H1 (cell line): ENCODE data around the gene ASAP2. TPM values are rescaled to one million over a fixed set of nuclear protein-coding genes. Genes with fewer than 3 reads are reported as not detected.

ENCODE experiments used
- CTCF ChIA-PET: fragments of 300-600 bp; sonication (Branson Sonifier 250); formaldehyde crosslinking; loops from one replicate; lab custom pipeline; 2021; ENCODE audit not compliant: partially characterized antibody; lab: Charles Lee
- POLR2A ChIA-PET: fragments of 300-600 bp; sonication (Branson Sonifier 250); formaldehyde crosslinking; loops from one replicate; lab custom pipeline; 2021; ENCODE audit warnings: inconsistent platforms; ENCODE audit not compliant: partially characterized antibody; lab: Charles Lee
- DNase-seq, 2 experiments: peaks; one replicate each; pipeline versions ENCODE4 v3.0.0 to v3.0.0-alpha.2; 2010 to 2022; ENCODE audit warnings: low spot score in 2 of 2, low read depth in 1 of 2, mixed read lengths in 1 of 2
- FAIRE-seq: peaks from 2 replicates; lab custom pipeline; 2011; peaks lifted over from hg19 to GRCh38; lab: Jason Lieb, UNC
- H2AFZ ChIP-seq: 2 replicates; pipeline ENCODE4 v1.8.1; 2012; ENCODE audit warnings: low read length, inconsistent platforms
- H2AK5ac ChIP-seq: 2 replicates; pipeline ENCODE4 v1.6.1; 2013; ENCODE audit warnings: low read depth, low read length
- H2BK120ac ChIP-seq: replicated peaks from 2 replicates; pipeline ENCODE3; 2013; ENCODE audit warnings: low read depth, low read length, inconsistent platforms
- H2BK12ac ChIP-seq: 2 replicates; pipeline ENCODE4 v1.6.1; 2013; ENCODE audit warnings: low read depth, low read length
- H2BK15ac ChIP-seq: 2 replicates; pipeline ENCODE4 v1.6.1; 2013; ENCODE audit warnings: low read length
- H2BK20ac ChIP-seq: 2 replicates; pipeline ENCODE4 v1.6.1; 2013; ENCODE audit warnings: low read length
- H2BK5ac ChIP-seq: 2 replicates; pipeline ENCODE4 v1.6.1; 2013; ENCODE audit warnings: low read depth, low read length
- H3K14ac ChIP-seq: 2 replicates; pipeline ENCODE4 v1.6.1; 2013; ENCODE audit warnings: inconsistent platforms; ENCODE audit not compliant: insufficient read length
- H3K18ac ChIP-seq: 2 replicates; pipeline ENCODE4 v1.6.1; 2013; ENCODE audit warnings: low read length; ENCODE audit errors: extremely low read depth
- H3K23ac ChIP-seq: 2 replicates; pipeline ENCODE4 v1.6.1; 2013; ENCODE audit warnings: inconsistent platforms; ENCODE audit not compliant: insufficient read length
- H3K23me2 ChIP-seq: 2 replicates; pipeline ENCODE4 v1.6.1; 2013; ENCODE audit warnings: low read depth, low read length
- H3K27ac ChIP-seq: 2 replicates; pipeline ENCODE4 v1.6.1; 2011; ENCODE audit warnings: low read depth, low read length, inconsistent platforms
- H3K27me3 ChIP-seq, 4 experiments: replicated peaks in 1 of 4; 1 replicate in 1 of 4; 2 replicates in 3 of 4; pipeline versions ENCODE4 v1.6.1 to v1.8.1; 2011 to 2013; ENCODE audit warnings: low read length in 3 of 4, mild to moderate bottlenecking in 3 of 4, inconsistent platforms in 2 of 4, mixed read lengths in 2 of 4, moderate library complexity in 1 of 4; ENCODE audit not compliant: control insufficient read depth in 3 of 4, insufficient read depth in 3 of 4; ENCODE audit errors: extremely low read depth in 1 of 4
- H3K36me3 ChIP-seq, 4 experiments: 2 replicates each; pipeline versions ENCODE4 v1.6.1 to v1.8.1; 2011 to 2013; ENCODE audit warnings: mild to moderate bottlenecking in 4 of 4, low read length in 3 of 4, moderate library complexity in 2 of 4, control low read depth in 1 of 4, inconsistent platforms in 1 of 4; ENCODE audit not compliant: insufficient read depth in 4 of 4, control insufficient read depth in 2 of 4
- H3K4ac ChIP-seq: replicated peaks from 2 replicates; pipeline ENCODE3; 2013; ENCODE audit warnings: low read length, low read depth, mixed read lengths, inconsistent platforms; ENCODE audit not compliant: insufficient read length
- H3K4me1 ChIP-seq, 4 experiments: replicated peaks in 1 of 4; 1 replicate in 1 of 4; 2 replicates in 3 of 4; pipeline versions ENCODE4 v1.6.1 to v1.8.1; 2011 to 2013; ENCODE audit warnings: low read length in 3 of 4, inconsistent platforms in 2 of 4, mixed read lengths in 1 of 4; ENCODE audit not compliant: insufficient read depth in 4 of 4, control insufficient read depth in 3 of 4
- H3K4me2 ChIP-seq, 2 experiments: 2 replicates each; pipeline versions ENCODE4 v1.6.1 to v1.8.1; 2011 to 2013; ENCODE audit warnings: low read depth in 2 of 2, low read length in 2 of 2, control low read depth in 1 of 2, inconsistent platforms in 1 of 2, mild to moderate bottlenecking in 1 of 2; ENCODE audit not compliant: insufficient read depth in 1 of 2
- H3K4me3 ChIP-seq, 4 experiments: fragments of 200-600, 300-600 bp in 1 of 4; sonication (generic), shearing (Covaris generic), sonication (Bioruptor Twin) in 1 of 4; 2 replicates each; pipeline versions ENCODE4 v1.5.1 to v1.8.1; 2011 to 2016; ENCODE audit warnings: low read length in 4 of 4, low read depth in 3 of 4, control low read depth in 2 of 4, inconsistent platforms in 2 of 4, mild to moderate bottlenecking in 2 of 4, mixed read lengths in 1 of 4, moderate library complexity in 1 of 4; ENCODE audit not compliant: insufficient read depth in 2 of 4; ENCODE audit errors: extremely low read depth in 1 of 4
- H3K56ac ChIP-seq: replicated peaks from 2 replicates; pipeline ENCODE3; 2013; ENCODE audit warnings: low read depth, mild to moderate bottlenecking, mixed read lengths, low read length, inconsistent platforms; ENCODE audit not compliant: insufficient read length
- H3K79me1 ChIP-seq: 2 replicates; pipeline ENCODE4 v1.6.1; 2013; ENCODE audit warnings: low read depth, low read length, control low read depth
- H3K79me2 ChIP-seq, 2 experiments: 2 replicates each; pipeline versions ENCODE4 v1.6.1 to v1.8.1; 2012 to 2013; ENCODE audit warnings: low read length in 2 of 2, mild to moderate bottlenecking in 2 of 2, inconsistent platforms in 1 of 2; ENCODE audit not compliant: insufficient read depth in 2 of 2, control insufficient read depth in 1 of 2
- H3K9ac ChIP-seq, 4 experiments: replicated peaks in 1 of 4; 1 replicate in 1 of 4; 2 replicates in 3 of 4; pipeline versions ENCODE4 v1.6.1 to v1.8.1; 2011 to 2013; ENCODE audit warnings: low read depth in 3 of 4, low read length in 3 of 4, control low read depth in 2 of 4, mild to moderate bottlenecking in 2 of 4, moderate library complexity in 2 of 4, inconsistent platforms in 1 of 4; ENCODE audit errors: extremely low read depth in 1 of 4
- H3K9me3 ChIP-seq, 2 experiments: 2 replicates each; pipeline versions ENCODE4 v1.6.1 to v1.8.1; 2012 to 2013; ENCODE audit warnings: mild to moderate bottlenecking in 2 of 2, moderate library complexity in 2 of 2, control low read depth in 1 of 2, inconsistent platforms in 1 of 2, low read depth in 1 of 2, low read length in 1 of 2, mixed read lengths in 1 of 2; ENCODE audit not compliant: insufficient read depth in 2 of 2
- H4K20me1 ChIP-seq, 2 experiments: replicated peaks in 1 of 2; 2 replicates each; pipeline versions ENCODE3 to v1.8.1; 2011 to 2013; ENCODE audit warnings: inconsistent platforms in 2 of 2, low read length in 2 of 2, mild to moderate bottlenecking in 1 of 2; ENCODE audit not compliant: insufficient read depth in 2 of 2, control insufficient read depth in 1 of 2
- H4K5ac ChIP-seq: 2 replicates; pipeline ENCODE4 v1.6.1; 2013; ENCODE audit warnings: low read length, low read depth, mixed read lengths, inconsistent platforms; ENCODE audit not compliant: insufficient read length
- H4K8ac ChIP-seq: 2 replicates; pipeline ENCODE4 v1.8.0; 2013; ENCODE audit warnings: mild to moderate bottlenecking, moderate library complexity, low read length, inconsistent platforms; ENCODE audit not compliant: insufficient read depth; ENCODE audit errors: extremely low read depth
- H4K91ac ChIP-seq: replicated peaks from 2 replicates; pipeline ENCODE3; 2013; ENCODE audit warnings: low read length, mixed read lengths, inconsistent platforms; ENCODE audit not compliant: insufficient read length
- CREB1 ChIP-seq: IDR thresholded peaks from 2 replicates; pipeline ENCODE4 v1.6.1; 2012; ENCODE audit warnings: inconsistent platforms
- CTBP2 ChIP-seq: IDR thresholded peaks from 2 replicates; pipeline ENCODE4 v1.7.0; 2011; ENCODE audit warnings: borderline replicate concordance, mild to moderate bottlenecking, moderate library complexity, mixed read lengths, low read length; ENCODE audit not compliant: insufficient read depth, insufficient read length
- CTCF ChIP-seq, 3 experiments: IDR thresholded peaks; 1 replicate in 2 of 3; 2 replicates in 1 of 3; pipeline versions ENCODE4 v1.5.1 to v1.6.1; 2011; ENCODE audit warnings: low read length in 3 of 3, mild to moderate bottlenecking in 3 of 3, inconsistent platforms in 2 of 3, low read depth in 1 of 3, moderate library complexity in 1 of 3; ENCODE audit not compliant: insufficient read depth in 1 of 3; ENCODE audit errors: control extremely low read depth in 1 of 3
- EGR1 ChIP-seq: IDR thresholded peaks from 2 replicates; pipeline ENCODE4 v1.6.1; 2011; ENCODE audit warnings: low read depth, low read length, borderline replicate concordance
- GTF2F1 ChIP-seq: IDR thresholded peaks from 2 replicates; pipeline ENCODE4 v1.6.1; 2012; ENCODE audit warnings: low read depth, low read length, improper control_type of control experiment, borderline replicate concordance
- KDM5A ChIP-seq: fragments of 200-600 bp; IDR thresholded peaks from 2 replicates; pipeline ENCODE4 v1.7.1; 2012; ENCODE audit warnings: mild to moderate bottlenecking, low read length, inconsistent platforms, mixed read lengths
- POLR2A ChIP-seq, 2 experiments: IDR thresholded peaks; 1 replicate in 1 of 2; 2 replicates in 1 of 2; pipeline ENCODE4 v1.6.1; 2011; ENCODE audit warnings: low read depth in 2 of 2, low read length in 2 of 2, mild to moderate bottlenecking in 2 of 2; ENCODE audit errors: control extremely low read depth in 1 of 2
- SIX5 ChIP-seq: IDR thresholded peaks from 2 replicates; pipeline ENCODE4 v1.6.1; 2011; ENCODE audit warnings: mild to moderate bottlenecking, low read depth, low read length
- ZNF274 ChIP-seq: IDR thresholded peaks from 2 replicates; pipeline ENCODE4 v1.7.0; 2012; ENCODE audit warnings: low read length, borderline replicate concordance; ENCODE audit errors: extremely low read depth
- WGBS, 2 experiments: shearing (Covaris generic) in 1 of 2; methylation state at CpG; one replicate each; pipeline versions ENCODE4 v1.1.6 to v1.1.7; 2013 to 2015; ENCODE audit warnings: low lambda C conversion rate in 2 of 2, mixed read lengths in 2 of 2, inconsistent platforms in 1 of 2, low coverage in 1 of 2, missing lambda C conversion rate in 1 of 2; ENCODE audit not compliant: insufficient replicate concordance in 2 of 2, insufficient coverage in 1 of 2, insufficient read length in 1 of 2; ENCODE audit errors: extremely low coverage in 1 of 2, missing lambda C conversion rate in 1 of 2; 5-methylcytosine and 5-hydroxymethylcytosine counted together
- polyA plus RNA-seq, 7 experiments: library from polyadenylated mRNA; depleted of rRNA in 3 of 7; stranded (reverse) in 5 of 7; unstranded in 2 of 7; fragments of >200 nt in 5 of 7; fragments of 200-250 nt in 2 of 7; gene quantifications; 1 replicate in 5 of 7; 2 replicates in 1 of 7; 4 replicates in 1 of 7; pipeline versions ENCODE4 v1.2.1 to v1.2.3, GENCODE V29; 2011 to 2013; ENCODE audit warnings: missing spikeins in 2 of 7, mixed read lengths in 2 of 7
- total RNA-seq: library from RNA; stranded (reverse); fragmentation: NEBNext Ultra II Directional; extraction: Animal tissue kit (Norgen Biotek cat#: 25700); gene quantifications from 2 replicates; pipeline ENCODE4 v1.2.1, GENCODE V29; 2021

The ASAP2 gene
- total and polyA plus RNA-seq, 2 of the 8 experiments (the other 6 are each of a cell fraction or from before 2014, with no cell fraction given) = 10.2 to 18.7 TPM

GRCh38 chr2:9251154-9252001, 44.8 kb downstream of the ASAP2 start:
- H3K23ac ChIP-seq = no peak overlapping the region
- no peaks in the 10 kb centered on the region for H3K36me3 ChIP-seq
- H3K9ac ChIP-seq = no peak overlapping the region
- no peak overlapping the region for H2AFZ ChIP-seq
- peaks cover 0 to 44% of the 10 kb centered on the region in 2 experiments; a peak in 3 of 4 replicates for H3K79me2 ChIP-seq
- H3K9me3 ChIP-seq = no peaks in the 10 kb centered on the region
- no peaks in the 10 kb centered on the region; a peak in 1 of 7 replicates for H3K27me3 ChIP-seq
- no peak overlapping the region for H3K14ac ChIP-seq
- H4K20me1 ChIP-seq = peaks cover 2 to 5% of the 10 kb centered on the region in 2 experiments
- no peak for FAIRE-seq
- no peak overlapping the region for H3K4me3 ChIP-seq
- 0 out of 2 replicates have a peak overlapping the region, but pooled peaks have one; percentile 22 for H2BK5ac ChIP-seq
- no peak overlapping the region for H2BK15ac ChIP-seq
- H2BK120ac ChIP-seq = no peak overlapping the region
- ChIA-PET CTCF (interaction anchor here (0.5 to 2.5 kb wide), 6 partner anchors 10 to 1538 kb away, joined by 3 to 8 read pairs (median 4); no protein-coding TSS in a partner anchor), POLR2A (interaction anchor here (0.7 kb wide), 1 partner anchor 81 kb away, joined by 3 read pairs; no protein-coding TSS in a partner anchor)
- H3K18ac ChIP-seq = no peak overlapping the region
- no peaks in the 10 kb centered on the region for H3K23me2 ChIP-seq
- no peak overlapping the region for H3K4me2 ChIP-seq
- 0 out of 2 replicates have a peak overlapping the region, but pooled peaks have one; percentile 92 for H2AK5ac ChIP-seq
- H2BK20ac ChIP-seq = no peak overlapping the region
- no peak overlapping the region for H3K56ac ChIP-seq
- no peak for DNase-seq
- H4K91ac ChIP-seq = no peak overlapping the region
- H3K4me1 ChIP-seq = 0 out of 7 replicates have a peak, but pooled peaks cover 0 to 1% (median 0%) of the 10 kb centered on the region in 4 experiments
- H2BK12ac ChIP-seq = no peak overlapping the region
- no peak overlapping the region for H3K27ac ChIP-seq
- H3K4ac ChIP-seq = no peak overlapping the region
- H4K8ac ChIP-seq = no peak overlapping the region; the same call in 1 of the 2 replicates
- no peak overlapping the region for H4K5ac ChIP-seq
- WGBS, 2 experiments = 90 to 100% methylated on average over 1 to 16 of the region's 16 CpGs
- peaks cover 9% of the 10 kb centered on the region for H3K79me1 ChIP-seq
- TF ChIP-seq SIX5 = no peak
- TF ChIP-seq KDM5A = no peak
- TF ChIP-seq CTCF (IDR thresholded peaks at IDR 0.05; ENCODE audit: control extremely low read depth in 1 of 3, insufficient read depth in 1 of 3, low read depth in 1 of 3, low read length in 3 of 3) = no peak
- no peak for TF ChIP-seq POLR2A (IDR thresholded peaks at IDR 0.05; ENCODE audit: control extremely low read depth in 1 of 2, low read depth in 2 of 2, low read length in 2 of 2)
- no peak for TF ChIP-seq GTF2F1
- no peak for TF ChIP-seq EGR1
- no peak for TF ChIP-seq CREB1
- no peak for TF ChIP-seq ZNF274
- TF ChIP-seq CTBP2 = no peak
